ENCODE data around the gene RHOD.

The RHOD gene

DNA sequence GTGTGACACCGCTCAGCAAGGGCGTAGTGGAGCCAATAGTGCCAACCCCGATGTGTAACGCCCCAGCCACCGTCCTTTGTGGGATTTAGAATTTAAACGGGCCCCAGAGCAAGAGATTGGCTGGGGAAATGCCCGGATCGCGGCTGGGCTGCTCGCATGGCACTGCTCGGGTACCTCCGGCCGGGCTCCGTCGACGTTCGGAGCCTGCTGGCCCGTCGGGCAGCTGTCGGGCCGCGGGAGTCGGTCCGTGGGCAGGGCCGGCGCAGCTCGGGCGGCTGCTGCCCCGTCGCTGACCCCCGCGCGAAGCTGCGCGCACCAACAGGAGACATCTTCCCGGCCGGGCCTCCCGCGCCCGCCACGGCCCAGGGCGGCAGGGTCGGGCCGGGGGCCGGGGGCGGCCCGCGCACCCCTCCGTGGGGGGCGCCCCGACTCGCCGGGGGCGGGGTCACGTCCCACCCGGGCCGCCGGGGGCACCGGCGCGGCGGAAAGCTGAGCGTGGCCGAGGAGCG is 61.1 kb downstream of the RHOD start:
- DNase-seq (ENCODE audit: low spot score), result no peak

DNA sequence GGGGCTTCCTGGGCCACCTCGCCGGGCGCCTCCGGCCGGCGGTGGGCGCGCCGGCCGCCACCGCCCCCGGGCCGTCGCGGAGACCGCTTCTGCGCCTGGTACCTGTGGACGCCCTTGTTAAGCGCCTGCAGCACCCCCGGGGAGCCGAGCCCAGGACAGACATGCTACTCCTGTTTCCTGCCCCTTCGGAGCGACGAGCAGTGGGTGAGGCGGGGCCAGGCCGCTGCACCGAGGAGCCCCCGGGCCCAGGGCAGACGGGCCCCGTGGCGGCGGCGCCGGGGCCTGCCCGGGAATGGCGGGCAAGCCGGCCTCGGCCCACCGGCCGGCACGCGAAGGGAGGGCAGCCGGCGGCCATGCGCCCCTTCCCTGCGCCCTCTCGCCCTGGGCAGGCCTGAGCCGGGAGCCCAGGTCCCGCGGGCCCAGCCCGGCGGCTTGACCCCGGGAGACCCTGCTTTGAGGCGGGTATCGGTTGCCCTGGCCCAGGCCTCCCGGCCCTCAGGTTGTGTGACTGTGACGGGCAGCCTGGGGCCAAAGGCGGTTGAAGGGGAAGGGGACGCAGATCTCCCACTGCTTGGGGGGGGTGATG is 61.6 kb downstream of the RHOD start:
- peak; percentile 45 for DNase-seq (ENCODE audit: low spot score)

DNA sequence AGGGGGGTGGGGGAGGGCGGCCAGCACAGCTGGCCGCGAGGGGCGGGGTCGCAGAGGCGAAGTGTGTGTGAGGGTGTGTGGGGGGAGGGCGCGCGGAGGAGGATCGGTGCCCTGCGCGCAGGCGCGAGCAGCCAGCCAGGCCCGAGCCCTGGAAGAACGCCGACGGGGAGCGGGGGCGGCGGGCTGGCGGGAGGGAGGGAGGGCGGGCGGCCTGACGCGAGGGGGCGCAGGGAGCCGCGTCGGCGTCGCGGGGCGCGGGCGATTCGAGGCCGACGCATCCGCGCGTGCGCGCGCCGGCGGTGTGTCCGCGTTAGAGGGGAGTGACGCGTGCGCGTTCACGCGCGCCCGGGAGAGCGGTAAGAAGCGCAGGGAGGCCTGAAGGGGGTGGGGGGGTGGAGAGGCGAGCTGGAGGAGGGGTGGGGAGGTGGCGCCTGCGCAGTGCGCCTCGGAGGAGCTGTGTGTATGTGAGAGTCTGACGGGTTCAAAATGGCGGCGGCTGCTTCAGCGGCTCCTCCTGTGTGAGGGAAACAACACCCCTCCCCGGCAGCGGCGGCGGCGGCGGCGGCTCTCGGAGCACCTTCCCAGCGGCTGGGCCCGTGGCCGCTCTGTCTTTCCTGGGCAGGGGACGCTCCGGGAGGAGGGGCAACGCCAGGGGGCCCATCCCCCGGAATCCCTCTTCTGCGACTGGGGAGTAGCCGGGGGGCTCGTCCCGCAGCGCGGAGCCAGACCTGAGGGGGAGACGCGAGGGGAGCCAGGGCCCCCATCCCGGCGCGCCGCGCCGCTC is 62.3 kb downstream of the RHOD start, which contains the start of gene KDM2A:
Gene KDM2A (plus strand): TSS at position 463 of the 784 bp plus-strand sequence. CDS start 2,054 bp downstream, outside the sequence.
- DNase-seq (ENCODE audit: low spot score), result peak; percentile 100

DNA sequence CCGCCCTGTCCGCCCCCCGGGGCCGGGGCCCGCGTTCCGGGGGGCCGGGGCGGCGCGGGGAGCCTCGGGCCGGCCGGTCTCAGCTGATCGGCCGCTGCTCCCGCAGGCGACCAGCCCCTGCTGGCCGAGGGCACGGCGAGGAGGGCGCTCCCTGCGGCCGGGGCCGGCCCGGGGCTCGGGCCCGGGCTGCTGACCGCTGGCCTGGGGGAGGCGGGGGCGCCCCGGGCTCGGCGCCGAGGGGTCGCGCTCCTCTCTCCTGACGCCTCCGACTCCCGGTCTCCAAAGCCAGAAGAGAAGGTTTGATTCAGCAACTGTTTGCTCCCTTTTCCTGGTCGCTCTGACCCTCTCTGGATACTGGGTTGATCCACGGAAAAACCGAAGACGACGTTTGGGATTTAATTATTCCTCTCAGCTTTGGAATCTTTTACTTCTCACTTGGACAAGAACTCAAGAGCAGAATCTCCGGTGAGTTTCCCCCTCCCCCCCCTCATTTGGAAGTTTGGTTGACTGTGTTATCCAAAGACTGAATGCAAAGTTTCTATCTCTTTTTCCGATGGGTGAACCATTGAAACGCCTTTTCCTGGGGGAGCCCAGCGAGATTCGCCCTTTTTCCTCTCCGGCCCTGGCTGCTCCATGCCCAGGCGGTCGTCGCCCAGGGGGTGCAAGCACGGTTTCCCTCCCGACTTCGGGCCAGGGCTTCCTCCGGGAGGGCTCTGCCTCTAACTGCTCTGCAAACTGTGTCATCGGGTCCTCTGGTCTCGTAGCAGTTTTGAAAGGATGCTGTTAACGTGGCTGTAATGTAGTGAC is 63.1 kb downstream of the RHOD start:
- DNase-seq (ENCODE audit: low spot score), result peak; percentile 42

DNA sequence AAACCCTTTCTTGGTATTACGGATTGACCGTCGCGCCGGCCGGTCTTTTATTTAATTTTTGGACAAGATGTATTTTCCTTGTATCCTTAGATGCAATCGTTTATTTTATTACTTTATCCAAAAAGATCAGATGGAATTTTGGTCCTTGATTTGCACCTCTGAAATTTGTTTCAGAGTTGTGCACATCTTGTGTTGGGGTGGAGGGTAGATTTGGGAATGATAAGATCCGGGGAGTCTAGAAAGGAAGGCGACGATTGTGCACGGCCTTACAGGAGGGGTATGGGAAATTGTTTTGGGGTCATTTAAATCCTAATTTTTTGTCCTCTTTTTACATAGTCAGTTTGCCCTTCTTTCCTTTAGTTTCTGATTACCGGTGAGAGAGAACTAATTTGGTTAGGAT is 63.8 kb downstream of the RHOD start:
- no peak for DNase-seq (ENCODE audit: low spot score)

DNA sequence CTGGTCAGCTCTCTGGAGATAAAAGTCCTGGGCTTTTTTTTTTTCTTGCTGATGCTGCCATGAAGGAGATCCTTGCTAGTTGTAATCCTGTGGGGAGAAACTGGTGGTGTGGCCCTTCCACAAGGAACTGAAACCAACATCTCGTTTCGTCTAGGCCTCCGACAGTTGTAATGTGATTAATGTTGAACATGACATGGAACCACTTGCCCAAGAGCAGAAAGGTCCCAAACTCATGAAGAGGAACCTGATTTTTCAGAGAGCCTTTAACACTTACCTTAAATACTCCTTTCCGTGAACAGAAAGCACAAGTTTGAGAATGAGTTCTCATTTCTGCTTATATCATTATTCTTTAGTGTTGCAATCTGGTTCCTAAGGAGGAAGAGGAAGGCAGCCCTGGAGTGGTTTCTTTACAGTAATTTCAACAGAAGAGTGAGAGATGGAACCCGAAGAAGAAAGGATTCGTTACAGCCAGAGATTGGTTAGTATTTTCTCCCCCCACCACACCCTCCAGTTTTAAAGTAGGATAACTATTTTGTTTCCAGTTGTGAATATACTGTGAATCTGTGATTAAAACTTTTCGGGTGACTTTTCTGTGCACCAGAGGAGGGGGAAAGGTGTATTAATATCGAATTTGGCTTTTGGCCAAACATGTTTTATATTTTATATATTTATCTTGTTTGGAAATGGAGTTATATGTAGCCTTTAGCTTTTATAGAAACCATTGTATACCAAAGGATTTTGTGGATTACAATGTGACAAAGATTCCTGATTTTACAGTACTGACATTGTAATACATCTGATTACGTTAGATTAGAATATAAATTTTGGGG is 64.4 kb downstream of the RHOD start:
- DNase-seq (ENCODE audit: low spot score), result peak; percentile 24
